Activated B cell treated with CpG ODN at 0.5 μM for 24 hours (primary cell): Measurements from ENCODE around the gene DNAJC18. TPM values are rescaled to one million over a fixed set of nuclear protein-coding genes. Genes with fewer than 3 reads are reported as not detected.
A peak's percentile ranks its signal among the peaks of the same experiment; 100 is the strongest.

Experiments
- ATAC-seq: fragments of 200-7000 bp; cut with Tn5 transposase; one replicate; pipeline ENCODE4 v1.10.0; 2021; ENCODE audit warnings: low read depth, mild to moderate bottlenecking, moderate library complexity
- CTCF ChIA-PET: fragments of 350-600 bp; sonication (Branson Sonifier 250); formaldehyde crosslinking; loops from one replicate; lab custom pipeline; 2021; ENCODE audit warnings: antibody characterized with exemption; lab: Charles Lee
- POLR2A ChIA-PET: fragments of 350-600 bp; sonication (Branson Sonifier 250); formaldehyde crosslinking; loops from one replicate; lab custom pipeline; 2021; ENCODE audit warnings: antibody characterized with exemption; lab: Charles Lee
- DNase-seq: peaks from one replicate; pipeline ENCODE4 v3.0.0; 2022
- H3K27ac Mint-ChIP-seq: one replicate; pipeline ENCODE4 v1.8.0; 2020; ENCODE audit warnings: mixed read lengths
- H3K27me3 Mint-ChIP-seq: one replicate; pipeline ENCODE4 v1.8.0; 2021; ENCODE audit warnings: mixed read lengths
- H3K36me3 Mint-ChIP-seq: one replicate; pipeline ENCODE4 v1.8.0; 2021; ENCODE audit warnings: low read depth, mixed read lengths
- H3K4me1 Mint-ChIP-seq: one replicate; pipeline ENCODE4 v1.8.0; 2021; ENCODE audit warnings: mixed read lengths
- H3K4me3 Mint-ChIP-seq: one replicate; pipeline ENCODE4 v1.8.0; 2020; ENCODE audit warnings: mild to moderate bottlenecking, mixed read lengths
- H3K9me3 Mint-ChIP-seq: one replicate; pipeline ENCODE4 v1.8.0; 2020; ENCODE audit warnings: mixed read lengths
- intact Hi-C: fragments of 100-400 bp; cut with micrococcal nuclease; formaldehyde crosslinking; loops from one replicate; pipeline ENCODE4 v1.15.1; 2024
- total RNA-seq: library from RNA; stranded (reverse); gene quantifications from 2 replicates; pipeline ENCODE4 v1.2.3, GENCODE V29; 2022
- TF ChIP-seq, protein P1 (sequence below): fragments of 200-600 bp; IDR thresholded peaks from one replicate; pipeline ENCODE4 v1.8.0; 2022; ENCODE audit warnings: antibody characterized with exemption, mild to moderate bottlenecking

The DNAJC18 gene
- total RNA-seq, 1 donor from 2014 or later, result 9.1 TPM

DNA sequence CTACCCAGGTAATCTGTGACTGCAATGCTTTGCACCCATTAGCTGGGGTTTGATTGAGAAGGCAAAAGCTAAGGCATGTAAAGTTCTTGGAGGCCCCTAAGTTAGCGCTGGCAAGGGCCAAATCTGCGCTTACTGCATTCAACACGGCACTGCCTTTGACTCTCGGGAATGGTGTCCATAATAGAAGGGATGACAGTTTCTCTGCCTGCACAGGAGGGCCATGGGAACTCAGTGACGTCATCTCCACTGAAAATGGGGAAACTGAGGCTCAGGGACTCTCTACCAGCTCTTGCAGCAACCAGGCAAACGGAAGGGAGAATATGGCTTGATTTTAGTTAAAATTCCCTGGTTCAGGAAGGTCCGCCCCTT lies 35.9 kb downstream of the DNAJC18 start:
- H3K27ac Mint-ChIP-seq, result peak overlapping the region; percentile 96
- peak overlapping the region; percentile 90 for H3K4me3 Mint-ChIP-seq
- peaks cover 50% of the 10 kb centered on the region for H3K4me1 Mint-ChIP-seq
- TF ChIP-seq, protein P1, sequence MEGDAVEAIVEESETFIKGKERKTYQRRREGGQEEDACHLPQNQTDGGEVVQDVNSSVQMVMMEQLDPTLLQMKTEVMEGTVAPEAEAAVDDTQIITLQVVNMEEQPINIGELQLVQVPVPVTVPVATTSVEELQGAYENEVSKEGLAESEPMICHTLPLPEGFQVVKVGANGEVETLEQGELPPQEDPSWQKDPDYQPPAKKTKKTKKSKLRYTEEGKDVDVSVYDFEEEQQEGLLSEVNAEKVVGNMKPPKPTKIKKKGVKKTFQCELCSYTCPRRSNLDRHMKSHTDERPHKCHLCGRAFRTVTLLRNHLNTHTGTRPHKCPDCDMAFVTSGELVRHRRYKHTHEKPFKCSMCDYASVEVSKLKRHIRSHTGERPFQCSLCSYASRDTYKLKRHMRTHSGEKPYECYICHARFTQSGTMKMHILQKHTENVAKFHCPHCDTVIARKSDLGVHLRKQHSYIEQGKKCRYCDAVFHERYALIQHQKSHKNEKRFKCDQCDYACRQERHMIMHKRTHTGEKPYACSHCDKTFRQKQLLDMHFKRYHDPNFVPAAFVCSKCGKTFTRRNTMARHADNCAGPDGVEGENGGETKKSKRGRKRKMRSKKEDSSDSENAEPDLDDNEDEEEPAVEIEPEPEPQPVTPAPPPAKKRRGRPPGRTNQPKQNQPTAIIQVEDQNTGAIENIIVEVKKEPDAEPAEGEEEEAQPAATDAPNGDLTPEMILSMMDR, result no peak
- H3K27me3 Mint-ChIP-seq, result no peaks in the 10 kb centered on the region
- ATAC-seq (no peak), DNase-seq (no peak)
- ChIA-PET POLR2A (interaction anchor here (0.5 to 2.3 kb wide), 16 partner anchors 8 to 1065 kb away, joined by 3 to 24 read pairs (median 5); partner anchors contain the start of genes FAM53C, MZB1, PAIP2 and SIL1), CTCF (interaction anchor here (0.9 to 1.1 kb wide), 3 partner anchors 16 to 112 kb away, joined by 3 to 4 read pairs (median 3); no protein-coding TSS in a partner anchor)
- intact Hi-C loops, result loop anchor here (5.0 to 10.0 kb wide), 2 partner anchors 939 to 1244 kb away; partner anchors contain the start of genes EGR1, IK and NDUFA2
- no peaks in the 10 kb centered on the region for H3K9me3 Mint-ChIP-seq
- H3K36me3 Mint-ChIP-seq, result peaks cover 5% of the 10 kb centered on the region

DNA sequence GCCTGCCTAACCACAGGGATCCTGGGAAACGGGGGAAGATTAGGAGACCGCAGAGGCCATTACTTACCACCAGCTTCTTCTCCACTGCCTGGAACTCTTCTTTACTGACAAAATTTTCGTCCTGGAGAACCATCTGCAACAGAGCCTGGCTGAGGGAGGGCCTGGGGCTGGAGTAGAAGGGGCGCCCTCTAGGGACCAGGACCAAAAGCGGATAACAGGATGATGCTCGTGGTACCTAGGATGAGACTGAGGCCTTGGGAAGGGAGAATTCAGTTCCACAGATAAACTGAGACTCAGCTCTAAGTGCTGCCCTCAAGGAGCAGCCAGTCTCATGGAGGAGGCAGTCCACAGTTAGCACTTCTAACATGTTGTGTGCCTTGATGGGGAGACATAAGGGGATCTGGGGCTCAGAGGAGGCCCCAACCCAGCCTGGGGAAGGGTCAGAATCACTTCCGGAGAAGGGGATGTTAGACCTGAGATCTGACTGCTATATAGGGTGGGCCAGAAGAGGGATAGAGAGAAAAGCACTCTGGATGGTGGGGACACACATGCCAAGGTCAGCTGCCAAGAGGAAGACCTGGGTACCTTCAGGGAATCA lies 36.7 kb downstream of the DNAJC18 start:
- H3K4me3 Mint-ChIP-seq, result peak overlapping the region; percentile 90
- no peaks in the 10 kb centered on the region for H3K27me3 Mint-ChIP-seq
- ATAC-seq (no peak), DNase-seq (no peak)
- ChIA-PET CTCF (interaction anchor here (0.9 kb wide), 1 partner anchor 15 kb away, joined by 3 read pairs; no protein-coding TSS in a partner anchor), POLR2A (interaction anchor here (0.5 to 2.3 kb wide), 7 partner anchors 13 to 827 kb away, joined by 3 to 24 read pairs (median 5); partner anchors contain the start of genes HSPA9, MZB1, PAIP2 and UBE2D2)
- TF ChIP-seq, protein P1, result no peak
- intact Hi-C loops, result loop anchor here (5.0 to 10.0 kb wide), 2 partner anchors 938 to 1245 kb away; partner anchors contain the start of genes EGR1, IK and NDUFA2
- H3K36me3 Mint-ChIP-seq, result peaks cover 5% of the 10 kb centered on the region
- H3K9me3 Mint-ChIP-seq, result no peaks in the 10 kb centered on the region
- H3K27ac Mint-ChIP-seq, result no peak overlapping the region
- H3K4me1 Mint-ChIP-seq, result peaks cover 43% of the 10 kb centered on the region

DNA sequence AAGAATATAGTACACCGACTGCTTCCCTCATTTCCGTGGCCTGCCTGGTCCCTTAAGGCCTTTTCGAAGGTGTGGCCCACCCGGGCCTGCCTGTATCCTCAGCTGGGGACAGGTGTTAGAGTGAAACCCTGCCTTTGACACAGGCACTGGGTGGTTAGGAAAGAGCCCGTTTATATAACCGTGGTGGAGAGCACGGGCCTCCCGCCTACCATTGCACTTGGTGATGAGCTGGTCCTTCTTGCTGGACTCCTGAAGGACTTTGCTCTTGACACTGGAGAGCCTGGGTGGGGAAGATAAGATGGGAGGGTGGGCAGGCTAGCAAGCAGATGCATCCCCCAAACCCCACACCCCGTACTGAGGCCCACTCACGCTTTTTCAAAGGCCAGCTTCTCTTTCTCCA lies 37.8 kb downstream of the DNAJC18 start:
- ChIA-PET POLR2A (no interaction called here), CTCF (no interaction called here)
- DNase-seq, result no peak
- peaks cover 32% of the 10 kb centered on the region for H3K4me1 Mint-ChIP-seq
- H3K27ac Mint-ChIP-seq, result no peak overlapping the region
- intact Hi-C loops, result loop anchor here (5.0 to 10.0 kb wide), 2 partner anchors 937 to 1246 kb away; partner anchors contain the start of genes EGR1, IK and NDUFA2
- H3K36me3 Mint-ChIP-seq, result peaks cover 5% of the 10 kb centered on the region
- H3K4me3 Mint-ChIP-seq, result no peak overlapping the region
- no peaks in the 10 kb centered on the region for H3K27me3 Mint-ChIP-seq
- H3K9me3 Mint-ChIP-seq, result no peaks in the 10 kb centered on the region
- TF ChIP-seq, protein P1, result no peak
- ATAC-seq, result no peak

DNA sequence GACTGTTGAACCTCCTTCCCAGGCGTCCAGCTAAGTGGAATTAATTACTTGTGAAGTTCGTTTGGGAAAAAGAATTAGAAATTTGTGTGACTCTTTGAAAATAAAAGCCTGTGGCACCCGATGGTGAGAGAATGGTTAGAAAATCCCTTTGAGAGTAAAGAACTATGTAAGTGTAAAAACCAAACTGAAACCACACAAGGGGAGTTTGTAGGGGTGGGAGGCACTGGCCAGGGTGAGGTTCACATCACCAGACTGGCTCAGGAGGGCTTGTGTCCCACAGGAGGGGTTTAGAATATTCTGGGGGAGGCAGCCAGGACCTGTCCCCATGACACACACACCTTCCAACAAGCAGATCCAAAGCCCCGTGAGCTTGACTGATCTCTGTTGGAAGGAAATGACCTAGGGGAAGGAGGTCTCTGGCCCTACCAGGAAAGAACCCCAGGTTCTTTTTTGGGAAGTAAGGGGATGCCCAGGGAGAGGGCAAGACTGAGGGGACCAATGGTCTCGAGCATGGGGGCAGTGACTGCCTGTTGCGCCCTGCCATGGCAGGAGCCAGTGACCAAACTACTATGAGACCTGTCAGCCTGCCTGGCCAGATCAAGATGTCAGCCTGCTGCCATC lies 39.7 kb downstream of the DNAJC18 start:
- H3K36me3 Mint-ChIP-seq, result peaks cover 5% of the 10 kb centered on the region
- H3K27ac Mint-ChIP-seq, result no peak overlapping the region
- H3K9me3 Mint-ChIP-seq, result no peaks in the 10 kb centered on the region
- ATAC-seq (no peak), DNase-seq (no peak)
- intact Hi-C loops, result loop anchor here (5.0 to 10.0 kb wide), 3 partner anchors 575 to 1248 kb away; partner anchors contain the start of genes EGR1, IK and NDUFA2
- H3K27me3 Mint-ChIP-seq, result no peaks in the 10 kb centered on the region
- no peak overlapping the region for H3K4me3 Mint-ChIP-seq
- peaks cover 24% of the 10 kb centered on the region for H3K4me1 Mint-ChIP-seq
- POLR2A ChIA-PET, result interaction anchor here (0.6 kb wide), 1 partner anchor 1354 kb away, joined by 3 read pairs; no protein-coding TSS in a partner anchor
- CTCF ChIA-PET, result no interaction called here
- TF ChIP-seq, protein P1, result no peak

DNA sequence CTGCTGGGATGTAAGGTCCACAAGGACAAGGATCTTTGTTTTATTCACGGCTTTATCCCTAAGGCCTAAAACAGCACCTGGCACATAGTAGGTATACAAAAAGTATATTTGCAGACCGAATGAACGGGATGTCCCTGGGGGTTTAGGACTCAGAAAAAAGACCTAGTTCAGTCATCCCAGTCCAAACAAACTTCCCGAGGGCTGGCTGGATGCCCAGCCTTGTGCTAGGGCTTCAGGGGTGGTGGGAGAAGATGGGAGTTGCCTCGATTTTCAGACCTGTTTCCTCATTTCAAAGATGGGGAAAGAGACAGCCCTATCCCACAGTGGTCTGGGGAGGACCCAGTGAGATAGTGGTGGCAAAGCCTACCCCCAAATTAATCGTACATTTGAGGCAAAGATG lies 41.4 kb downstream of the DNAJC18 start:
- H3K9me3 Mint-ChIP-seq, result no peaks in the 10 kb centered on the region
- TF ChIP-seq, protein P1, result no peak
- DNase-seq (no peak), ATAC-seq (no peak)
- no peak overlapping the region for H3K27ac Mint-ChIP-seq
- H3K36me3 Mint-ChIP-seq, result peaks cover 5% of the 10 kb centered on the region
- H3K4me3 Mint-ChIP-seq, result no peak overlapping the region
- H3K4me1 Mint-ChIP-seq, result peaks cover 7% of the 10 kb centered on the region
- no peaks in the 10 kb centered on the region for H3K27me3 Mint-ChIP-seq
- intact Hi-C loops, result loop anchor here (10.0 kb wide), 1 partner anchor 573 kb away; no protein-coding TSS in a partner anchor
- ChIA-PET CTCF (no interaction called here), POLR2A (interaction anchor here (0.6 to 1.4 kb wide), 2 partner anchors 56 to 263 kb away, joined by 3 read pairs; partner anchors contain the start of gene PAIP2)
